Superior temporal gyrus (tissue), 1 donor: Measurements from ENCODE around the gene EHMT1.
"Not testable (repeated sequence)": the region's sequence is repeated elsewhere in the genome, so short reads cannot be mapped to it uniquely, and the experiment has no call there.

Source experiments
- DNase-seq: peaks from one replicate; pipeline ENCODE4 v3.0.0-alpha.2; 2016; ENCODE audit errors: extremely low spot score

EHMT1 gene

DNA sequence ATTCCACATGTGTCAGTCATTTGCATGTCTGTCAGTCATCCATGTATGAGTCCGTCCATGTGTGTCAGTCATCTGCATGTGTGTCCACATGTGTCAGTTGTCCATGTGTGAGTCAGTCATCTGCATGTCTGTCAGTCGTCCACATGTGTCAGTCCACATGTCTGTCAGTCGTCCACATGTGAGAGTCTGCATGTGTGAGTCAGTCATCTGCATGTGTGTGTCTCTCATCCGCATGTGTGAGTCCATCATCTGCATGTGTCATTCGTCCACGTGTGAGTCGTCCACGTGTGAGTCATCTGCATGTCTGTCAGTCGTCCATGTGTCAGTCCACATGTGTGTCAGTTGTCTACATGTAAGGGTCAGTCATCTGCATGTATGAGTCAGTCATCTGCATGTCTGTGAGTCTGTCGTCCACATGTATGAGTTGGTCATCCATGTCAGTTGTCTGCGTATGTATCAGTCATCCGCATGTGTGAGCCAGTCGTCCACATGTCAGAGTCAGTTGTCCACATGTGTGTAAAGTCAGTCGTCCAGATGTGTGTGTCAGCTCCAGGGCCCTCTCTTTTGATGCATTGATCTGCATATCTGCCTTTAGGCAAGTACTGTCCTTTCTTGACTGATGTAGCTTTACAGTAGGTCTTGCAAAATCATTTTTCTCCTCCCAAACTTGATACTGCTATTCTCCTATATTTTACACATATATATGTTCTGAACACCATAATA, 186.3 kb downstream of the EHMT1 start:
- no peak for DNase-seq

- no peak for DNase-seq
Measured at GRCh38 chr9:137807721-137808703, 189.2 kb downstream of the EHMT1 start.

- DNase-seq: no peak
Measured at GRCh38 chr9:137809040-137809576, 190.3 kb downstream of the EHMT1 start.

DNA sequence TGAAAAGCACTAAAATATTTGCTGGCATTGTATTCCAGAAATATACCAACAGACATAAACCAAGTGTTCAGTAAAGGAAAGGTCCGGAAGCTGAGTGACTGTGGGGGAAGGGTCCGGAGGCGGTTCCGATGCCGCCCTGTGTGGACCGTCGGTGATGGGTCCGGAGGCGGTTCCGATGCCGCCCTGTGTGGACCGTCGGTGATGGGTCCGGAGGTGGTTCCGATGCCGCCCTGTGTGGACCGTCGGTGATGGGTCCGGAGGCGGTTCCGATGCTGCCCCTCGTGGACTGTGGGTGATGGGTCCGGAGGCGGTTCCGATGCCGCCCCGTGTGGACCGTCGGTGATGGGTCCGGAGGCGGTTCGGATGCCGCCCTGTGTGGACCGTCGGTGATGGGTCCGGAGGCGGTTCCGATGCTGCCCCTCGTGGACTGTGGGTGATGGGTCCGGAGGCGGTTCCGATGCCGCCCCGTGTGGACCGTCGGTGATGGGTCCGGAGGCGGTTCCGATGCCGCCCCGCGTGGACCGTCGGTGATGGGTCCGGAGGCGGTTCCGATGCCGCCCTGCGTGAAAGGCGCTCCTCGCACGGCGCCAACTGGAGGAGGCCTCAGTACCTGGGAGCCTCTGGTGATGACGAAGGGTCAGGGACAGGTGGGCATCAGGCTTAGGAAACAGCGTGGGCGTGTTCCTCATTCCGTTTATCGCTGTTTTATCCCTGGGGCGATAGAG, 191.1 kb downstream of the EHMT1 start:
- not testable (repeated sequence) for DNase-seq

DNA sequence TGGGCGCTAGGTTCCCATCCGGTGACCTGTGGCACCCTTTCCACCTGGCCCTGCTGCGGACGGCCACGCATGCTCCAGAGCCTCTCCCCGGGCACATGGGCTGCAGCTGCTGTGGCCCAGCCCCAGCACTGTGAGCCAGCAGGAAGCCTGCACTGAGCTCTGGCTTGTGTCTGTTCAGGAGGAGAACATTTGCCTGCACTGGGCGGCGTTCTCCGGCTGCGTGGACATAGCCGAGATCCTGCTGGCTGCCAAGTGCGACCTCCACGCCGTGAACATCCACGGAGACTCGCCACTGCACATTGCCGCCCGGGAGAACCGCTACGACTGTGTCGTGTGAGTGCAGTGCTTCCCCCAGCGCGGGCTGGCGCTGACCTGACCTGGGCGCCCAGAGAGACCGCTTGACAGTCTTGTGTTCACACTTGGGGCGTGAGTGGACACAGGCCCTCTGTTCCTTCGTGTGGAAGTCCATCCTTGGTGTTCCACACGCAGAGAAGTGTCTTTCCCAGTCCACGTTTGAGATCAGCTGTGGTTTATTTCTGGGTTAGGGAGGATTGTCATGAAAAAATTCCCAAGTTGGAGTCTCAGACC, 192.6 kb downstream of the EHMT1 start:
- DNase-seq: no peak

DNA sequence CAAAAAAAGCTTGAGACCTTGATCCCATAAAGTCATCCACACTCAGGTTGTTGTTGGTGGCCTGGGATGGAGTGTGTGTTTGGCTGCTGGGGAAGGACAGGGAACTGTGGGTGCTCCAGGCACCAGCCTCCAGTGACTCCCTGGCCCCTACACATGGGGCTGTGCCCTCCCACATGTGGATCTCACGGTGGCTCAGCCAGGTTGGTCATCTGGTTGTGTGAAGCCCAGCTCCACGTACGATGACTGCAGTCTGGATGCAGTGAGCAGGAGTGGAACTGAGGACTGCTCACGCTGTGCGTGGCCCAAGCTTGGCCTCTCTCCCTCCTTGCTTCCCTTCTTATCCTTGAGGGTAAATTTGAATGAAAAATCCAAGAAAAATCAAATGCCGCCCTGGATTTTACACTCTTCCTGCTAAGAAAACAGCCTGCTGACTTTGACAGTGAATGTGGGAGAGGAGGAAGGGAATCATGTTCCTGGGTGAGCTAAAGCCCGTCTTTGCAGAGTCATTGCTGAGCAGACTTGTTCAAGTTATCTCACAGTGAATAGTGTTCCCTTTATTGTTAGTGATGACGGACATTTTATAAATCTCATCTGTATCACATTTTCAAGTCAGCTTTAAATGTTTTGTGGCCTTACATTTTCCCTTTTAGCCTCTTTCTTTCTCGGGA, 193.7 kb downstream of the EHMT1 start:
- no peak for DNase-seq

- DNase-seq: no peak
Measured at GRCh38 chr9:137813167-137813566, 194.4 kb downstream of the EHMT1 start.

DNA sequence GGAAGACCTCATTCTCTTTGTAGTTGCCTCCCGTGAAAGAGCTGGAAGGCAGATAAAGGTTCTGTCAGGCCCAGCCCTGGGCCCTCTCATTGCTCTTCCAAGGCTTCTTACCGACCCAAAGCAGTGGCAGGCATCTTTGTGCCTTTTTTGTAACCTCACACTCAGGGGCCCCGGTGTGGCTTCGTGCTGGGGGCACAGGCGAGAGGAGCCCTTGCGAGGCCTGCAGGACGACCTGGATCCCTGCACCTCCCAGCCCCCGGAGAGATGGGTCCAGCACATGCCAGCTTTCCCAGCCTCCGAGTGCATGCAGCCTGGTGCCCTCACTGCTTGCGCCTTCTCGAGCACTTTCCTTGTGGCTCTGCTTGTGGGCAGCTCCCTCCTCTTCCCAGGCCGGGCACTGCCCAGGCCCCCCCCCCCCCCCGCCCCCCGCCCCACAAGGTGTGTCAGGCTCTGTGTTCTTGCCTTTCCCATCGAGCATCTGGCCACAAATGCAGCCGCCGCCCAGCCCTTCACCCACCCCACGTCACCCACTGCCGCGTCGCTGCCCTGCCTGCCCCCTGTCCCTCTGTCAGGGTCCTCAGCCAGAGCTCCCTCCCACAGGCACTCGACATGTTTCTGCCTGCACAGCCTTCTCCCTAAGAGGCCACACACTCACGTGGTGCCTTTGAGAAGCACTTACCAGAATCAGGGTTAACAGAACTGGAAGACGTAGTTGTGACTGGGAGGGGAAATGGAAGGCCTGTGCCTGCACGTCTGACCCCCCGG, 195.0 kb downstream of the EHMT1 start:
- no peak for DNase-seq

GRCh38 chr9:137814436-137814835, 195.6 kb downstream of the EHMT1 start:
- no peak for DNase-seq

- no peak for DNase-seq
Measured at GRCh38 chr9:137814841-137815240, 196.0 kb downstream of the EHMT1 start.

- DNase-seq: no peak
Measured at GRCh38 chr9:137815256-137816255, 196.8 kb downstream of the EHMT1 start.

DNA sequence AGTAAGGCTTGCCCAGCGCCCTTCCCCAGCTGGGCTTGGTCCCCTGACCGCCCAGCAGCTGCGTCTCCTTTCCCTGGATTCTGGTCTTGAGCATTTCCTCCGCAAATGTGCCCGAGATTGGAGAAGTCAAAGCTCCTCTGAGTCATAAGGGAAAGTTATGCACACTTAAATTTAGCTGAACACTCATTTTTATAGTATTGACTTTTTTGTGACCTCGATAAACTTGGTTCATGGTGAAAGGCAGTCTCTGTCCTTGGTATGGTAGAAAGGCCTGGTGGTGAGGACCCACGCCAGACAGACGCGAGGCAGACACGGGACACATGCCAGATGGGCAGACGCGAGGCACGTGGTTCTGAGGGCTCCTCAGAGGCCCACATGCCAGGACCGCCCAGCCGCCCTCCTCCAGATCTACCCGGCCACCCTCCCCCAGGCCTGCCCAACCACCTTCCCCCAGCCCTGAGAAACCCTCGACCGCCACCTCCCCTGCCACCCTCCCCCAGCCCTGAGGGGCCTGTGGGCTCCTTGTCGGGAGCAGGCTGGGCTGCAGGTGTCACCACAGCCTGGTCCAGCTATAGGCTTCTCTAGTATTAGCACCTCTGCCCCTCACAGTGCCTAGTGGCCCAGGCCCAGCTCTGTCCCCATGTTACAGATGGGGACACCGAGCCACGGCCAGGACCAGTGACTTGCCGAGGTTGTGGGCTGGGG, 197.9 kb downstream of the EHMT1 start:
- no peak for DNase-seq

GRCh38 chr9:137817236-137818200, 198.7 kb downstream of the EHMT1 start:
- DNase-seq: no peak

- no peak for DNase-seq
Measured at GRCh38 chr9:137818286-137818685, 199.5 kb downstream of the EHMT1 start.

DNA sequence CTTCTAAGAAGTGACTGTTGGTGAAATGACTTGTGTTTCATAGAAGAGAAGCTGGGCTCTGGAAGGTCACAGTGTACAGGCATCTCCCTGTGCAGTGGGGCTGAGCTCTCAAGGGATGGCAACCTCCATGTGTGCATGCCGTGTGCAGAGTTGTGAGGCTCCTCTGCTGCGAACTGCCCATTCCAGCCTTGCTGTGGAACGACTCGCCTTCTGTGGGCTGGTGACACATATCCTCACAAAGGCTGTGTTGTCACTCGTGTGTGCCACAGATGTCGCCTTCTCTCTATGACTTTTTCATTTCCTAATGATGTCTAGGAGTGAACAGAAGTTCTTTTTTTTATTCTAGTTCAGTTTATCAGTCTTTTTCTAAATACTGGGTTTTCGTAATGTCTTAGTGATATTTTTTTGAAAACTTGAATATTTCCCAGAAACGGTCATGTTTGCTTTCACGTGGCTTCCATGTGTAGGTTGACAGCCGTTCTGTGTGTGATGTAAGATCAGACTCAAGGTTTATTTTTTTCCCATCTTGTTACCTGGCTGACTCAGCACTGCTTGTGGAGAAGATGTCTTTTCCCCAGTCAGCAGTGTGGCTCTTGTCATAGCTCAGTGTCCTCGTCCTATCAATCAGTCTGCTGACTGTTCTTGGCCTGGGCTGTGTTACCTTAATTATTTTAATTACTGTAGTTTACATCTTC, 201.5 kb downstream of the EHMT1 start:
- DNase-seq: peak; percentile 43

DNA sequence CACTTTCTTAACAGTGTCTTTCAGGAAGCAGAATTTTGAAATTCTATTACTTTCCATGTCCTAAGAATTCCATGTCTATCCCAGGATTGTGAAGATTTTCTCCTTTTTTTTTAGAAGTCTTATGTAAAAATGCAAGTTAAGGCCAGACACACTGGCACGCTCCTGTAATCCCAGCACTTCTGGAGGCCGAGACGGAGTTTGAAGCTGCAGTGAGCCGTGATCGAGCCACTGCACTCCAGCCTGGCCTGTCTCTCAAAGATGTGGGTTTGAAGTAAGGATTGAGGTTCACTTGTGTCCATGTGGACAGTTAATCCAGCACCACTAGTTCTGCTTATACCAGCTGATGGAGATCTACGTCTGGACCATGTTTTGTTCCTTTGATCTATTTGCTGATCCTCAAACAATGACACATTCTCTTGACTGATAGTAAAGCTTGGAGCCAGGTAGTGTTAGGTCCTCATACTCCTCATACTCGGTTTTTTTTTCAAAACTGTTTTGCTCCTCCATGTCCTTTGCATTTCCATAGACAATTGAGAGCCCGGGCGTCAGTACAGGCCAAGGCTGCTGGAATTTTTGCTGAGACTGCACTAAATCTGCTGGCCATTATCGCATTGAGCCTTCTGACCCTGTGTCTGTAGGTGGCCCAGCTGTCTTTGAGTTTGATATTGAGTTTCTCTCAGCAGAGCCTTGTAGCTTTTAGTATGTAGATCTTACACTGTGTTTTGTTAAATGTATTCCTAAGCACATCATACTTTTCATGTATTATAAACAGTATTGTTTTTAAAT, 205.4 kb downstream of the EHMT1 start:
- no peak for DNase-seq
